Nucleus accumbens (tissue), 56 donors: Measurements from ENCODE around the gene PHKA2.
A peak's percentile ranks its signal among the peaks of the same experiment; 100 is the strongest.

Experiments used
- DNase-seq, 56 donors: peaks; one replicate each; lab custom pipeline; 2025; lab: John Stamatoyannopoulos, UW

PHKA2 gene

DNA sequence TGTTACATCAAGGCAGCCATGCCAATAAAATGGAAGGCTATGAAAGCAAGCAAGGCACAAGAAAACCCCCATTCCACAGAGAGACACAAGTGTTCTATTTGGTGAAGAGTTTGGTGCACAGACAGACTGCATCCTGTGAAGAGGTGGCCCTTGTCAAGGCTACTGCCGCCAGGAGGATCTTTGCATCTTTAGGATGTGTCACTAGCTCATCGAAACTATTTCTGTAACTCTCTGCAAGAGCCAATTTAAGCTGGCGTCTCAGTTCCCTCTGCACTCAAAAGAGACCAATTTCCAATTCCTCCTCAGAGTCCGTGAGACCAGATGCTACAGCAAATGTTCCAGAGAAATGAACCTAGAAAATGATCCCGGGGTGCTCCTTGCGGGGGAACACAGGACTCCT, 91.0 kb downstream of the PHKA2 start:
- no peak for DNase-seq

DNA sequence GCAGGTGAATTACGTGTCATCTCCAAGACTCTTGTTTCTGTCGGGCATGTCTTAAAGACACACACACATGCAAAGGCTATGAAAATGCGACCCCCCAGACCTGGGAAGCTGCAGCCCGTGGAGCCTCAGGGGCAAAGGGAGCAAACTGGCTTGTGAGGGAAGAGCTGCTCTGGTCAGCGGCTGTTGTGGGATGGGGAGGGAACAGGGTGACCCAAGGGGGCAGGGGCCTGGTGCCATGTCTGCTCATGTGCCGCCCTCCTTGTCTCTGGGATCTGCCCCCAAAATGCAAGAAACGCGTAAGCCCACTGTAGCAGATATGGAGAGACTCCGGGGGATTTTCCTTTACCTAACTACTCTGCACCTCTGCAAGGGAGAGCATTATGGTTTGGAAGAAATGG, 92.4 kb downstream of the PHKA2 start:
- DNase-seq = no peak

GRCh38 chrX:18890724-18891547, 93.0 kb downstream of the PHKA2 start:
- peak in 9 of 56 donors; percentile 5 to 35 (median 15) for DNase-seq

DNA sequence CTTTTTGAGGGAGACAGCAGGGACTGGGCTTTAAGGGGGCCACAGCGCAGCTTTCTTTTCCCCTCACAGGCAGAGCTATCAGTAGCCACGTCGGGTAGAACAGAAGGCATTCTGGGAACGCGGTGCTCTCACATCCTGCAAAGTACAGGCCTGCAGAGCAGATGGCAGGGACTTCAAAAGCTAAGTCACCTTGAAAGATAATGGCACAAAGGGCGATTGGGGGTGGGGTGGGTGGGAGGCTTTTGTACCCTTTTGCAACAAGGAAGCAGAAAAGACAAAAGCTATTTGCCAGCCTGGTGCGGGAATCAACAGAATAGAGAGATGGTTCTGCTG, 93.9 kb downstream of the PHKA2 start:
- DNase-seq = no peak

GRCh38 chrX:18889346-18890048, 94.4 kb downstream of the PHKA2 start:
- DNase-seq = no peak

- DNase-seq = no peak
These were observed 95.6 kb downstream of the PHKA2 start for GRCh38 chrX:18888281-18888680.

GRCh38 chrX:18887825-18888212, 96.1 kb downstream of the PHKA2 start:
- DNase-seq = no peak

GRCh38 chrX:18887177-18887824, 96.6 kb downstream of the PHKA2 start:
- peak in 1 of 56 donors; percentile 5 for DNase-seq

DNA sequence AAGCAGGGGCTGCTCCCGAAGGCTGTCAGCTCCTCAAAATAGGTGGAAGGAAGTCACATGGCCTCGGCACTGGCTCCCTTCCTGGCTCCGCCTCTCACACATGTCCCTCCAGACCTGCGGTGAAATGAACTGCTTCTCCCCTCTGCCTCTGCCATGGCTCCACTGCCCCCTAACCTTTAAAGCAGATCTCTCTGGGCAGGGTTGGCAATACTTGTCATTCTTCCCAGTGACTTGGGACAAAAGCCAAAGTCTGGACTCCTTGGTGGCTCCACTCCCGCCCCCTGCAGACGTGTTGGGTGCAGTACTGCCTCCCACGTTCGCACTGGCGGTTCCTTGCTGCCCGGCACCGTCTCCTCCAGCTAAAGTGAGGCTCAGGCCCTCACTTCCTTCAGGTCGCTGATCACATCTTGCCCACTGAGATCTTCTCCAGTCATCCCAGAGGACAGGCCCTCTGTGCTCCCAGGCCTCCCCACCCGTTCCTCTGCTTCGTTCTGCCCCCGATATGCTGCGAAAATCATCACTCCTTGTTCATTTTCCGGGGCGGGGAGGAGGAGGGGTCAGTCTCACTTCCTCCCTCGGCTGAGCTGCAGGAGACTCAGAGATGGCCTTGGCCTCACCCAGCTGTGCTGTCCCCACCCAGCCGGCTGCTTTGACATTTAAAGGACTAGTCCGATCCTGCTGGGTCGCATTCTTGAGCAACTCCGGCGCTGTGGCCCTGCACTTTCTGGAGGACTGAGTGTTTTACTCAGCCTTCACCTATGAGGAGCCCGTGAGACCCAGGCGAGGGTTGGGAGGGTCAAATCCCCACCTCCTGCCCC, 97.4 kb downstream of the PHKA2 start:
- DNase-seq = peak in 52 of 56 donors; percentile 1 to 72 (median 30)

DNA sequence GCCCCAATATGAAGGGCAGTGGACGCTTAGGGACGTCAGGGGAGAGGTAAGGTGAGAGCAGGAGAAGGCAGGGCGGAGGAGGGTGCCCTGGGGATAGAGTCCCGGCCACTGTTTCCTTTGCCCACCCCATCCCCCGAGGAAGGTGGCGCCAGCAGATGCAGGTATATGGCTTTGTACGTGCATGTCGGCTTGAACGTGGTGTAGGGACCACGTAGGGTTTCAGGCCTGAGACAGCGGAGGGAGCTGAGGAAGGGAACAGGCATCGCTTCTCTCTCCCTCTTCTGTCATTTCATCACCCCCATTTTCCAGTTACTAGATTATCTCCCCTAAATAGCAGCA, 97.9 kb downstream of the PHKA2 start:
- peak in 2 of 56 donors; percentile 21 to 42 for DNase-seq

GRCh38 chrX:18885328-18886004, 98.4 kb downstream of the PHKA2 start:
- peak in 4 of 56 donors; percentile 0 to 35 (median 27) for DNase-seq

DNA sequence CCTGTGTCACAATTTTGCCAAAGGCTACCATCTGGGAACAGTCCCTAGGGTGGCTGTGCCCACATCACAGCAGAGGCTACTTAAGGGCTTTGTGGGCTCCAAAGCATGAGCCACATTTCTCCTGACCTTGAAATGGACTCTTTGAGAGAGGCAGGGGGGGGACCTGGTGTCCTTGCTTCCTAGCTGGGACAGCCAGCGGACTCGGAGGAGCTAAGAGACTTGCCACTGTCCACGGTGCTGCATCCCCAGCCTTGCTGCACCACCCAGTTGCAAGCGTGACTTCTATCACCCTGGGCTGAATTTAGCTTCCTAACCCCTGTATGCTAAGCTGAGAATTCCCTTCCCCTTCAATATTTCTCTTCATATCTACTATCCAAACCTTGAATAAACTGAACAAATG, 99.0 kb downstream of the PHKA2 start:
- DNase-seq = no peak

- no peak for DNase-seq
These were observed 99.8 kb downstream of the PHKA2 start for GRCh38 chrX:18883961-18884765.

- no peak for DNase-seq
These were observed 100.5 kb downstream of the PHKA2 start for GRCh38 chrX:18883234-18883960.

- no peak for DNase-seq
These were observed 104.8 kb downstream of the PHKA2 start for GRCh38 chrX:18879144-18879543.

DNA sequence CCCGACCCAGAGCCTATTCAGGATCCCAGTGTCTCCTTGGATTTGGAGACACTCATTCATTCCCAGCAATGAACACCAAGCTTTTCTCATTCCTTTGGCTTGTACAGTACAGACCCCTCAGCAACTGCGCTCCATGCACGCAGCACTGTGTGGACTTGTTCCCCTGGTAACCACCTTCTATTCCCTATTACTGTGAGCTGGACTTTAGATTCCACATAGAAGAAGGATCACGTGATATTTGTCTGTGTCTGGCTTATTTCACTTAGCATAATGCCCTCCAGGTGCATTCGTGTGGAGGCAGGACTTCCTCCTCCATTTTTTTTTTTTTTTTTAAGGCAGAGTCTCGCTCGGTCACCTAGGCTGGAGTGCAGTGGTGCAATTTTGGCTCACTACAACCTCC, 106.4 kb downstream of the PHKA2 start:
- no peak for DNase-seq

DNA sequence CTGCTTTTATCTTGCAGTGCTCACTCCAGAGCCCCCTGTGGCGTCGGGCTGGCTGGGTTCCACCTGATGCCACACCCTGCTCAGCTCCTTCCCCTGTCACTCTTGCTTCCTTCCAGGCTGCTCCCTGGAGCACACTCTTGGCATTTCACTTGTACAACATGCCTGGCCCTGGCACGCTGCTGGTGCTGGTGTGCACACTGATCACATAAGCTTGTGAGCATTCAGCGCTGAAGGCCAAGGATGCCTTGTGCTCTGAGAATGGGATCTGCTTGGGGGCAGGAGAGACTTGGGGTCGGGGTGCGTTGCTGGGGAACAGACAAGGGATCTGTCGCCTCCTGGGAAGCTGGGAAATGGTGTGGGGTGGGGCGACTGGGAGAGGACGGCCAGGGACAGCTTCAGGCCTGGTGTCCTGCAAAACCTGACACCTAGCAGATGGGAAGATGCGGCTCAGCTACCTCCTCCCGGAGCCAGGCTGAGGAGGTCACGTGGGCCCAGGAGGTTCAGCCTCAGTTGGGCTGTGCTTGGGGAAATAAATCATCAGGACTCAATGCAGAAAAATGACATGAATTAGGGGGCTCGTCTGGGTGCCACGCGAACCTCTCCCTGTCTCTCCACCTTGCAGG, 108.5 kb downstream of the PHKA2 start:
- no peak for DNase-seq

- DNase-seq = no peak
These were observed 109.2 kb downstream of the PHKA2 start for GRCh38 chrX:18874560-18875255.
